Pancreas (tissue), 10 donors: ENCODE results near the gene LRRC75B. TPM values are rescaled to one million over a fixed set of nuclear protein-coding genes. Genes with fewer than 3 reads are reported as not detected.
A peak's percentile ranks its signal among the peaks of the same experiment; 100 is the strongest.

Experiments
- ATAC-seq, 4 donors: fragments of 200-7000 bp; cut with Tn5 transposase; one replicate each; pipeline versions ENCODE4 v1.8.0 to v1.9.1; 2020; ENCODE audit warnings: mild to moderate bottlenecking in 4 of 4, moderate library complexity in 4 of 4
- DNase-seq, 6 donors: peaks; one replicate each; pipeline ENCODE4 v3.0.0-alpha.2; 2020
- FAIRE-seq: peaks from 2 replicates; lab custom pipeline; 2012; peaks lifted over from hg19 to GRCh38; lab: Jason Lieb, UNC
- H3K27ac ChIP-seq, 4 donors: fragments of 200-600 bp; sonication (generic); 1 replicate in 3 of 4; 2 replicates in 1 of 4; pipeline versions ENCODE4 v1.5.0 to v1.8.0; 2020
- H3K27me3 ChIP-seq, 4 donors: fragments of 200-600 bp; one replicate each; pipeline ENCODE4 v1.8.0; 2021
- H3K36me3 ChIP-seq, 3 donors: fragments of 200-600 bp; sonication (generic) in 1 of 3; one replicate each; pipeline versions ENCODE4 v1.5.0 to v1.8.0; 2020 to 2021
- H3K4me1 ChIP-seq, 3 donors: fragments of 200-600 bp; one replicate each; pipeline ENCODE4 v1.8.0; 2021
- H3K4me3 ChIP-seq, 4 donors: fragments of 200-600 bp; sonication (generic) in 2 of 4; one replicate each; pipeline versions ENCODE4 v1.5.0 to v1.8.0; 2020 to 2021
- H3K9me3 ChIP-seq, 4 donors: fragments of 200-600 bp; one replicate each; pipeline ENCODE4 v1.8.0; 2021
- WGBS, 2 donors: extraction: QIAGEN DNeasy Blood & Tissue Kit; methylation state at CpG; one replicate each; pipeline ENCODE4 v1.1.7; 2013; 5-methylcytosine and 5-hydroxymethylcytosine counted together
- intact Hi-C, 3 donors: fragments of 100-400 bp; cut with DNase I; formaldehyde crosslinking; loops; one replicate each; pipeline versions ENCODE4 v1.11.1 to v1.14.2; 2022
- polyA plus RNA-seq, 2 donors: library from polyadenylated mRNA; stranded (reverse); fragments of 200-250 nt; gene quantifications; one replicate each; pipeline ENCODE4 v1.2.3, GENCODE V29; 2013
- total RNA-seq, 6 donors: library from RNA; stranded (reverse); fragmentation: NEBNext Ultra II Directional in 4 of 6; extraction: Animal tissue kit (Norgen Biotek cat#: 25700) in 4 of 6; gene quantifications; one replicate each; pipeline versions ENCODE4 v1.2.1 to v1.2.4, GENCODE V29; 2021 to 2023
- TF ChIP-seq, protein P1 (sequence below), 4 donors: fragments of 200-600 bp; sonication (generic) in 3 of 4; IDR thresholded peaks; one replicate each; pipeline versions ENCODE4 v1.5.0 to v1.8.0; 2021; ENCODE audit warnings: antibody characterized with exemption in 4 of 4
- donor health status: healthy with polysubstance abuse.
- donor health status: DM: no; HTN: no; CAD: no; lungs with moderate emphysema.
- donor health status: DM: no; HTN: no; CAD: no.
- donor health status: control.
- donor health status: control.
- donor health status: Bipolar disorder and iron deficiency.
- donor health status: DM: yes; HTN: yes; CAD: no.
- donor health status: DM: no; HTN: no; CAD: no.
- donor health status: DM: no; HTN: no; CAD: no.
- donor health status: DM: yes; HTN: yes; CAD: no.

The LRRC75B gene
- total and polyA plus RNA-seq, 8 donors: 8.3 to 106 (median 12.3) TPM

DNA sequence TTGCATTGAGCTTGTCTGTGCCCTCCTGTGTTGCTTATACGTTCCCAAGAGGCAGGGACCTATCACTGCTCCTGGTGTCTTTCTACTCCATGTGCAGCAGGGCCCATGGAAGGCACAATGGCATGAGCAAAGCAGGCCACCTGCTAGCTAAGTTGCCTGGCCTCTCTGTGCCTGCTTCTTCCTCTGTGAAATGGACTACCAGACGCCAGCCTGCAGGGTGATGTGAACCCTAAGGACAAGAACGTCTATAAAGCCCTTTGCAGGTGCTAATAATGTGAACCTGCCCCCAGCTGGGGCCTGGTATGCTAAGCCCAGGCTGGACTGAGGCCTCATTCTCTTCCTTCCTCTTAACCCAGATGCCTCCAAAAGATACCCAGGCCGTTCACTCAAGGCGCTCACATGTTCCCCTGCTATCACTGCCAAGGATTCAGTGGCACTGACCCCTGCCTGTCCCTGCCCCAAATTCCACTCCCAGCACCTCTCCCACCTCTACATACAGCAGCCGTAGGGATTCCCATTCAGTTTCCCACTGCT, 41.9 kb downstream of the LRRC75B start:
- DNase-seq: no peak

DNA sequence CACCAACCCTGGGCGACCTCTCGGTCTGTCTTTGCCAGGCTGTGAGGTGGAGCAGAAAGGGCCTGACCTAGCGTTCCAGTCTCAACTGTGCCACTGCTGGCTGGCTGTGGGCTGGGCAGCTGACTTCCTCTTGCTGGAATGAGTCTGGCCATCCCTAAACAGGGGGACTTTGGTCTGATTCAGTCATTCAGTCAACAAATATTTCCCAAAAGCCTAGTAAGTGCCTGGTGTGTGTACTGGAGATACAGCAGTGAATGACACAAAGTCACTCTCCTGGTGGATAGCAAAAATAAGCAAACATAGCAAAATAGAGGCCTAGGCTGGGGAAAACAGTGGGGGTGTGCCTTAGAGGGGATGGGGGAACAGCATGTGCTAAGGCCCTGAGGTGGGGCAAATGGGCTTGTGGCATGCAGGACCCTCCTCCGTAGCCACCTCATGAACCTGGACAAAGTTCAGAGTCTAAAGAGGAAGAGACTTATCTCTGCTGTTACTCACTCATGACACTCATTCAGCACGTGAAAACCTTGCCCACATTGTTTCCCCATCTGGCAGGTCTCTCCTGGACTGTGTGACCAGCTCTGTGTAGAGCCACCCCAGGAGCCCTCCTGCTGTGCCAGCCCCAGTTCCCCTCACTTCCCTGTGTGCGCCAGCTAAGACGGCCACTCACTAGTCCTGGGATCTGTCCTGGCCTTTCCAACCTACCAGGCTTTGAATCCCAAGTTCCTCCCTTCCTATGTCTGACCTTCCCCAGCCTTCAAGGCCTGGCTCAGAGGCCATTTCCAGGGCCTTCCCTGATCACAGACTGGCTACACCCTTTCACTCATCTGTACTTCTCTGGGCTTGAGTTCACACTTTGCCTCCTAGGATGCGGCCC, 42.6 kb downstream of the LRRC75B start:
- DNase-seq: peak in 5 of 6 donors; percentile 20 to 69 (median 42)
- intact Hi-C loops: no loop called here
- Histone ChIP-seq H3K4me3 (no peak overlapping the region), H3K27ac (peak overlapping the region in 3 of 4 donors; percentile 13 to 80 (median 54)), H3K27me3 (no peaks in the 10 kb centered on the region), H3K4me1 (peaks cover 9 to 38% (median 18%) of the 10 kb centered on the region in 3 donors), H3K9me3 (no peaks in the 10 kb centered on the region), H3K36me3 (peaks cover 3 to 17% (median 13%) of the 10 kb centered on the region in 3 donors)
- TF ChIP-seq, protein P1, sequence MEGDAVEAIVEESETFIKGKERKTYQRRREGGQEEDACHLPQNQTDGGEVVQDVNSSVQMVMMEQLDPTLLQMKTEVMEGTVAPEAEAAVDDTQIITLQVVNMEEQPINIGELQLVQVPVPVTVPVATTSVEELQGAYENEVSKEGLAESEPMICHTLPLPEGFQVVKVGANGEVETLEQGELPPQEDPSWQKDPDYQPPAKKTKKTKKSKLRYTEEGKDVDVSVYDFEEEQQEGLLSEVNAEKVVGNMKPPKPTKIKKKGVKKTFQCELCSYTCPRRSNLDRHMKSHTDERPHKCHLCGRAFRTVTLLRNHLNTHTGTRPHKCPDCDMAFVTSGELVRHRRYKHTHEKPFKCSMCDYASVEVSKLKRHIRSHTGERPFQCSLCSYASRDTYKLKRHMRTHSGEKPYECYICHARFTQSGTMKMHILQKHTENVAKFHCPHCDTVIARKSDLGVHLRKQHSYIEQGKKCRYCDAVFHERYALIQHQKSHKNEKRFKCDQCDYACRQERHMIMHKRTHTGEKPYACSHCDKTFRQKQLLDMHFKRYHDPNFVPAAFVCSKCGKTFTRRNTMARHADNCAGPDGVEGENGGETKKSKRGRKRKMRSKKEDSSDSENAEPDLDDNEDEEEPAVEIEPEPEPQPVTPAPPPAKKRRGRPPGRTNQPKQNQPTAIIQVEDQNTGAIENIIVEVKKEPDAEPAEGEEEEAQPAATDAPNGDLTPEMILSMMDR (IDR thresholded peaks at IDR 0.05): no peak
- no peak for FAIRE-seq
- peak in 3 of 4 donors; percentile 8 to 58 (median 33) for ATAC-seq
- 70 to 75% methylated on average over 8 of the region's 8 CpGs for WGBS, 2 donors

More for the DNA sequence above, 41.9 kb downstream of the LRRC75B start:
- TF ChIP-seq, protein P1 (IDR thresholded peaks at IDR 0.05): no peak
- Histone ChIP-seq H3K9me3 (no peaks in the 10 kb centered on the region), H3K4me3 (no peak overlapping the region), H3K27me3 (no peaks in the 10 kb centered on the region), H3K27ac (peak overlapping the region in 2 of 4 donors; percentile 54 to 80), H3K36me3 (peaks cover 3 to 17% (median 13%) of the 10 kb centered on the region in 3 donors), H3K4me1 (peaks cover 8 to 34% (median 16%) of the 10 kb centered on the region in 3 donors)
- WGBS, 2 donors: 76 to 81% methylated on average over 6 of the region's 6 CpGs
- ATAC-seq (no peak), FAIRE-seq (no peak)
- intact Hi-C loops: no loop called here

GRCh38 chr22:24548812-24549211, 44.1 kb downstream of the LRRC75B start:
- 94 to 95% methylated on average over 4 of the region's 4 CpGs for WGBS, 2 donors
- FAIRE-seq (no peak), ATAC-seq (no peak), DNase-seq (no peak)
- no peaks in the 10 kb centered on the region for H3K27me3 ChIP-seq
- no peak overlapping the region for H3K4me3 ChIP-seq
- TF ChIP-seq, protein P1 (IDR thresholded peaks at IDR 0.05): no peak
- intact Hi-C loops: no loop called here
- no peaks in the 10 kb centered on the region for H3K9me3 ChIP-seq
- H3K4me1 ChIP-seq: peaks cover 15 to 45% (median 18%) of the 10 kb centered on the region in 3 donors
- H3K27ac ChIP-seq: no peak overlapping the region
- peaks cover 3 to 26% (median 15%) of the 10 kb centered on the region in 3 donors for H3K36me3 ChIP-seq

DNA sequence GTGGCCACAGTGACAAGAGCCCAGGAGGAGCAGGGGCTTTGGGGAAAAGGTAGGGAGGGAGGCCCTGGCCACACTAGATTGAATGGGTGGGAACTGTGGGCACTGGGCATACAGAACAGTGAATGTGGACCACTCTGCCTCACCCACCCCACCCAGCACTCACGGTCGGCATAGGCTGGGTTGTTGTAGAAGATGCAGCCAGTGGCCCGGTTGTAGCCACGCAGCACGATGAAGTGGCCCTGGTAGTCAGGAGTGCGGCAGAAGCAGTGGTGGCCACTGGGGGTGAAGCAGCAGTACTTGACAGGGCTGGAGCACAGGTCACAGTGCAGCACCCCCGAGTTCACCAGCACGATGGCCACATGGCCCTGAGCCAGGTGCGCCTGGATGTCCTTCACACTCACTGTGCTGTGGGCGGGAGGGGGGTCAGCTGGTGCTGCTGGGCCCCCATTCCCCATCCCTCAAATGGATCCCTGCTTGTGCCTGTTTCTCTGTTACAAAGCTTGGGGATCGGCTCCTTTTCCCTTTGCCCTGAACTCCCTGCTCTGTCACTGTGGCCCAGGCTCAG, 49.1 kb downstream of the LRRC75B start:
- intact Hi-C loops: no loop called here
- Histone ChIP-seq H3K36me3 (peaks cover 3 to 58% (median 35%) of the 10 kb centered on the region in 3 donors), H3K4me3 (no peak overlapping the region), H3K4me1 (peaks cover 19 to 25% (median 20%) of the 10 kb centered on the region in 3 donors), H3K9me3 (no peaks in the 10 kb centered on the region), H3K27me3 (no peaks in the 10 kb centered on the region), H3K27ac (no peak overlapping the region)
- no peak for FAIRE-seq
- DNase-seq: peak in 2 of 6 donors; percentile 51 to 74
- TF ChIP-seq, protein P1 (IDR thresholded peaks at IDR 0.05): no peak
- no peak for ATAC-seq
- 73 to 79% methylated on average over 10 to 11 of the region's 11 CpGs for WGBS, 2 donors
